Mucosa of stomach (tissue), 1 donor: Measurements from ENCODE around the gene RGS3.

Experiments
- H3K27me3 ChIP-seq: one replicate; pipeline ENCODE4 v1.7.0; 2013; ENCODE audit warnings: mild to moderate bottlenecking, low read length; ENCODE audit not compliant: control insufficient read depth, insufficient read depth
- H3K36me3 ChIP-seq: one replicate; pipeline ENCODE4 v1.7.0; 2013; ENCODE audit warnings: low read length; ENCODE audit not compliant: control insufficient read depth, insufficient read depth
- H3K4me1 ChIP-seq: one replicate; pipeline ENCODE4 v1.7.0; 2013; ENCODE audit warnings: mild to moderate bottlenecking, low read length; ENCODE audit not compliant: control insufficient read depth, insufficient read depth
- H3K4me3 ChIP-seq: one replicate; pipeline ENCODE4 v1.7.0; 2013; ENCODE audit warnings: low read length
- H3K9ac ChIP-seq: one replicate; pipeline ENCODE4 v1.7.0; 2013; ENCODE audit warnings: mild to moderate bottlenecking, low read length, moderate library complexity
- H3K9me3 ChIP-seq: one replicate; pipeline ENCODE4 v1.7.0; 2013; ENCODE audit warnings: mild to moderate bottlenecking, low read length, moderate library complexity; ENCODE audit not compliant: control insufficient read depth
- donor health status: Pancreatic carcinoma.

RGS3 gene

DNA sequence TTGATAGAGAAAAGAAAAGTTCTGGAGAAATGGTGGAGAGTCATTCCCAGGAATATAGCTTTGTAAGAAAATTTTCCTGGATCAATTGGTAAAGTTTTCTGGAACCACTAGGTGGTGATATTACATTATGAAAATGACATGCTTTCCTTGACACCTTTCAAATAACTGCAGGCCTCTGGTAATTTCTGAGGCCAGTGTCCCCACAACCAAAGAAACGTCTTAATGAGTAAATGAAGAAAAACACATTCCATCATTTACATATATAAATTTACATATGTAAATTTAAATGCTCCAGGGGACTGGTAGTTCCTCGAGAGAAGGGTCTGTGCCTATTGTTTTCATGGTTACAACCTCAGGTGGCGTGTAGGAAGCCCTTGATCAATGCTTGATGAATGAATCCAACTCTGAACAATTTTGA, 17.2 kb upstream of the RGS3 start:
- Histone ChIP-seq H3K4me3 (no peak overlapping the region), H3K27me3 (no peaks in the 10 kb centered on the region), H3K4me1 (no peaks in the 10 kb centered on the region), H3K9ac (no peak overlapping the region), H3K36me3 (no peaks in the 10 kb centered on the region), H3K9me3 (no peaks in the 10 kb centered on the region)

DNA sequence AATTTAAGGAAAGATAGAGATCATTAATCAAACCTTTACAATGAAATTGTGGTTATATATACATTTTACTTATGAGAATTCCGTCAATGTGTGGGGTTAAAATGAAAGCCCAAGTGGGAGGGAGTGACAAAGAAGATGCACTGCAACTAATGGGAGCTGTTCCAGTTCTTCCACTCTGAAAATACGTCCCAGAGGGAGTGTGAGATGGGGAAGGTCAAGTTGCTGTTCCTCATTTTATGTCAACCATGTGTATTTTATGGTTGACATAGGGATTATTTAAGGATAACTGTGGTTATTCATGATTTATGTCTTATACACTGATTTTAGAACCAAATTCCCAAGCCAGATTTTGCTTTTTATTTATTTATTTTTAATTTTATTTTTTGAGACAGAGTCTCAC, 14.2 kb upstream of the RGS3 start:
- no peaks in the 10 kb centered on the region for H3K4me1 ChIP-seq
- H3K9me3 ChIP-seq = no peaks in the 10 kb centered on the region
- H3K4me3 ChIP-seq = no peak overlapping the region
- H3K9ac ChIP-seq = no peak overlapping the region
- no peaks in the 10 kb centered on the region for H3K27me3 ChIP-seq
- no peaks in the 10 kb centered on the region for H3K36me3 ChIP-seq

DNA sequence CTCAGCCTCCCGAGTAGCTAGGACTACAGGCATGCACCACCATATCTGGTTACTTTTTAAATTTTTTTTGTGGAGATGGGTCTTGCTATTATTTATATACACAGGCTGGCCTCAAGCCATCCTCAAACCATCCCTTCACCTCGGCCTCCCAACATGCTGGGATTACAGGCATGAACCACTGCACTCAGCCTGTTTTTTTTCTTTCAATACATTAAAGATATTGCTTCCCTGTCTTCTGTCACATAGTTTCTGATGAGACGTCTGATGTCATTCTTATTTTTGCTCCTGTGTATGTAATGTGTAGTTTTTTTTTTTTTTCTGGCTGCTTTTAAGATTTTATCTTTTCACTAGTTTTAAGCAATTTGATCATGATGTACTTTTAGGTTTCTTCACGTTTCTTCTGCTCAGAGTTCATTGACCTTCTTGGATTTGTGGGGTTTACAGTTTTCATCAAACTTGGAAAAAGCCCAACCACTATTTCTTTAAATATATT, 11.4 kb upstream of the RGS3 start:
- Histone ChIP-seq H3K4me1 (peaks cover 15% of the 10 kb centered on the region), H3K4me3 (no peak overlapping the region), H3K36me3 (no peaks in the 10 kb centered on the region), H3K9ac (no peak overlapping the region), H3K27me3 (no peaks in the 10 kb centered on the region), H3K9me3 (no peaks in the 10 kb centered on the region)

DNA sequence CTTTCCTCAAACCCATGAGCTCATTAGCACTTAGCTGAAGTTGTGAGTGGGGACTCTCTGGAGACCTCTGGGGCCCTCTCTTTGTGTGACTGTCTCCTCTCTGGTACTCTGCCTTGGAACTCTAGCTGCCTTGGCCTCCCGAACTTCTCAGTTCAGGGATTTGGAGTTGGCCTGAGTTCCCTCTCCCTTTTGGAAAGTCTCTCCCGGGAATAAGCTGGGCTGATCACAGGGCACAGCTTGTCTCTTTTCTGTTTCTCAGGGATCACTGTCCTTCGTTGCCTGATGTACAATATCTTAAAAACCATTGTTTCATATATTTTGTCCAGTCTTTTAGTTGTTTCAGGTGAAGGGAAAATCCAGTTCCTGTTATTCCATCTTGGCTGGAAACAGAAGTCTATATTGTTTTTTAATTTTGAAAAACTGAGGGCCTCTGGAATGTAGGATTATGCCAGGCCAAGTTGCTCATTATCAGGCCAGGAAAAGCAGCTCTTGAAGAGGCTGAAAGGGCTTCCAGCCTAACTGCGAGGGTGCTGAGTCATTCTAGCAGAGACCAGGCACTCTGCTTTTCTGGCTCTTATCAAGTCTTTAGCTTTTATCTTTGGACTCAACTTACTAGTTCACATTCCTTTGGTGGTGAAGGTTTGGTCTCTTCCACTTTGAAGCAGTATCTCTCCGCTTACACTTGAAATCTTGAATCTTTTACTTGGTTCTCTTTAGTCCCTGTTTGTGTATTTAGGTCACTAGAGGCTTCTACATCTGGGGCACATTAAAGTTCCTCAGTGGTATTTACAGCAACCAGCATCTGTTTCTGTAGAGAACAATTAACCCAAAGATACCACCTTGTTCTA, 8.4 kb upstream of the RGS3 start:
- Histone ChIP-seq H3K27me3 (no peaks in the 10 kb centered on the region), H3K4me3 (no peak overlapping the region), H3K9ac (peak overlapping the region; percentile 11), H3K36me3 (no peaks in the 10 kb centered on the region), H3K9me3 (no peaks in the 10 kb centered on the region), H3K4me1 (peaks cover 15% of the 10 kb centered on the region)

DNA sequence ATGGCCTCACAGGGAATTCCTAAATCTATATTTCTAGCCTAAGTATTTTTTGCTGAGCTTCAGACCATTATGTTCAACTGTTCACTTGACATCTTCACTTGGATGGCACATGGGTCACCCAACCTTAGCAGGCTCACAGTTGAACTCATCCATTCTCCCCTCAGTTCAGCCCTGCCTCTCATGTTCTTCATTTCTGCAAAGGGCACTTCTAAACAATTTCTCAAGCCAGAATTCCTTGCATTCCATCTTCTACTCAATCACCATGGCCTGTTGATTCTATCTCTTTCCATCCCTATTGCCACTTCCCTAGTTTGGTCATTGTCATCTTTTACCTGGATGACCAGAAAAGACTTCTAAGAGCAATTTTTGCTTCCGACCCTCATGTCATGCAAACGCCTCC, 7.3 kb upstream of the RGS3 start:
- H3K4me3 ChIP-seq = no peak overlapping the region
- H3K4me1 ChIP-seq = peaks cover 15% of the 10 kb centered on the region

DNA sequence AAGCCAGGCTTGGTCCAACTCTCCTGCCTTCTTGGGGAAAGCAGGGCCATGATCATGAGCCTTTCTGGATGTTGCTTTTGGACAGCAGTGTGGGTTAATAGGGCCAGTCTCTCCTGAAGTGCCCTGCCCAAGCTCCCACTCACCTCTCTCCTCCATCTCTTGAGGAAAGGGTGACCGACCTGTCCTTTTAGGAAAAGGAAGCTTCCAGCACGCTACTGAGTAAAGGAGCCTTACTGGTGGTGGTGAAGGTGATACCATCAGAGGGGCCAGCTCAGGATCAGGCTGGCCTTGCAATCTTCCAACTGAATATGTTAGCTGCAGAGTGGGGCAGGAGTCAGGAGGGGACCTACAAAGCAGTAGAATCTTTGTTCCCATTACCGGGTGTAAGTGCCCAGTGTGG, 2.2 kb upstream of the RGS3 start:
- H3K9ac ChIP-seq = no peak overlapping the region
- no peaks in the 10 kb centered on the region for H3K27me3 ChIP-seq

More for the DNA sequence above, 7.3 kb upstream of the RGS3 start:
- no peaks in the 10 kb centered on the region for H3K9me3 ChIP-seq
- H3K36me3 ChIP-seq = no peaks in the 10 kb centered on the region
- no peaks in the 10 kb centered on the region for H3K27me3 ChIP-seq
- no peak overlapping the region for H3K9ac ChIP-seq

DNA sequence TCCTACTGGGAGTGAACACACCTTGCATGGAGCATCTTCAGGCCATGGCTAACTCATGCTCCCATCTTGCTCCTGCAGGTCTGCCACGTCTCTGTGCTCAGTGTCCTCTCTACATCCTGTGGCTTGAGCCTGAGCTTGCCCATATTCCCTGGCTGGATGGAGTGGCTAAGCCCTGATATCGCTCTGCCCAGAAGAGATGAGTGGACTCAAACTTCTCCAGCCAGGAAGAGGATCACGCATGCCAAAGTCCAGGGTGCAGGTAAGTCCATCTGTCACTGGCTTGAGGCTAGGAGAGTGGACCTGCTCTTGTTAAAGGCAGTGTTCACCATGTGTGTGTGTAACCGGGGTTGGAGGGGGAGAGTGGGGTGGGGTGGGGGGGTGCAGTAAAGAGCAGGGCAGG, 1.6 kb upstream of the RGS3 start:
- peaks cover 16% of the 10 kb centered on the region for H3K4me1 ChIP-seq
- no peaks in the 10 kb centered on the region for H3K27me3 ChIP-seq
- H3K4me3 ChIP-seq = no peak overlapping the region
- H3K9me3 ChIP-seq = no peaks in the 10 kb centered on the region
- no peaks in the 10 kb centered on the region for H3K36me3 ChIP-seq
- H3K9ac ChIP-seq = no peak overlapping the region

More for the DNA sequence above, 2.2 kb upstream of the RGS3 start:
- no peaks in the 10 kb centered on the region for H3K36me3 ChIP-seq
- H3K4me1 ChIP-seq = peaks cover 16% of the 10 kb centered on the region
- no peaks in the 10 kb centered on the region for H3K9me3 ChIP-seq
- H3K4me3 ChIP-seq = no peak overlapping the region

DNA sequence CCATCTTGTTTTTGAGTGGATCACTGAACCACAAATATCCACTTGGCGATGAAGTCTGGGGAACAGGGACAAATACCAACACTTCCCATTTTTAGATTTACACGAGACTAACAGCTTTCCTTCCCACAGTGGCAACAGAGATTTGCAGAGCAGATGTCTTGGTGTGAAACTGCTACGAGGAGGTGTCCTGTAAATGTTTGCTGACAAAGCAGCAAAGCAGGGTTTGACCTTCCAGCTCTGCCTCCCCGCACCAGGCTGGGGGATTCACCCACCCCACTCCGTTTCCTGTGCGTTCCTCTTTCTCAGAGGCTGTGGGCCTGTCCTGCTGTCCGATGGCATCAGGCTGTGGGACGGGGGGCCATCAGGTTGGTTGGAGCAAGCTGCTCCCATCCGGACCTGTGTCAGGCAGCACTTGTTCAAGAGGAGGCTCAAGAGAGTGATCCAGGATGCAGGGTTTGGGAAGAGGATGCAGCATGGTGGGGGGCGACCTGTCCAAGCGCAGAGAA, 693 bp upstream of the RGS3 start:
- Histone ChIP-seq H3K4me1 (peaks cover 16% of the 10 kb centered on the region), H3K9me3 (no peaks in the 10 kb centered on the region), H3K36me3 (no peaks in the 10 kb centered on the region), H3K27me3 (no peaks in the 10 kb centered on the region), H3K9ac (no peak overlapping the region), H3K4me3 (no peak overlapping the region)

DNA sequence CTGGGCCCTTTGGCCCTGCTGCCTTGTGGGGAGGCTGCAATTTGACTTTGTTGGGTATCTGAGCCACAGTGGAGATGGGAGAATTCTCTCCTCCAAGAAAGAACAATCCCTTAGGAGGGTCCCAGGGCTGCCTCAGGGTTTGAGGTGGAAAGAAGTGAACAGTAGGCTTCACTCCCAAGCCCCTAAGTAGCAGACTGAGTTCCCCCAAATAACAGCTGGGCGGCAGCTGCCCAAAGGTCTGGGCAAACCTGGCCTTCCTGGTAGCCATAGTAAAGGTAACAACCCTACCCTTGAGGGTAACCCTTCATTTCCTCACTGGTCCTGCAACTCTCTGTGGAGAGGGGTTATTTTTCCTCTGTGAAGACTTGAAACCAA, 746 bp downstream of the RGS3 start:
- Histone ChIP-seq H3K9ac (peak overlapping the region; percentile 79), H3K36me3 (no peaks in the 10 kb centered on the region), H3K27me3 (no peaks in the 10 kb centered on the region), H3K4me1 (peaks cover 16% of the 10 kb centered on the region), H3K4me3 (peak overlapping the region; percentile 27), H3K9me3 (no peaks in the 10 kb centered on the region)

DNA sequence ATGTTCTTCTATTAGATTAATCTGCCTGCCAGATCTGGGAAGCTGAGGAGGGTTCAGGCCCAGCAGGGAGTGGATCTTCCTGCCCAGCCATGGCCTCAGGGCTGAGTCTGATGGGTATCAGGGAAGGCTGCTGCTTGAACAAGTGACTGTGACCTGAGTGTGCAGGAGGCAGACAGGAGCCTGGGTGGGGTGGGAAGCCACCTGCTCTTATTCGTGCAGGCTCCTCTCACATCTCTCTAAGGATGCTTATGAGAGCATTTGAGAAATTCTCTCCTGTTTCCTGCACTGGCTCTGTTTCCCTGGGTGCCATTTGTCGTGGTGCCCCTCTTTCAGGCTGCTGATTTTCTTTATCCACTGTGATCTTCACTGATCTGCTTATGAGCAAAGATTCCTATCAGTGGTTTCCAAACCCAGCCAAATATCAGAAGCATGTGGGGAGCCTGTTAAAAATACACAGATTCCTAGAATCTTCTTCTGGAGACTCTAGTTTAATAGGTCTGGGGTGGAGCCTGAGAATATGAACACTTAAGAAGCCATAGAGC, 2.1 kb downstream of the RGS3 start:
- Histone ChIP-seq H3K4me1 (peaks cover 22% of the 10 kb centered on the region), H3K9me3 (no peaks in the 10 kb centered on the region), H3K4me3 (no peak overlapping the region), H3K9ac (no peak overlapping the region), H3K36me3 (no peaks in the 10 kb centered on the region), H3K27me3 (no peaks in the 10 kb centered on the region)

DNA sequence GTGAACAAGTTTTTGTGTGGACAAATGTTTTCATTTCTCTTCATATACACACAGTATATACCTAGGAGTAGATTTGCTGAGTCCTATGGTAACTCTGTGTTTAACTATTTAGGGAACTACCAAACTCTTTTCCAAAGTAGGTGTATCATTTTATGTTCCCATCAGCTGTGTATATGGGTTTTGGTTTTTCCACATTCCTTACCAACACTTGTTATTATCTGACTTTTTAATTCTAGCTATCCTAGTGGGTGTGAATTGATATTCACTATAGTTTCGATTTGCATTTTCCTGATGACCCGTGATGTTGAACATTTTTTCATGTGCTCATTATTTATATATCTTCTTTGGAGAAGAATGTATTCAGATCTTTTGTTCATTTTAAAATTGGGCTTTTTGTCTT, 3.7 kb downstream of the RGS3 start:
- peaks cover 22% of the 10 kb centered on the region for H3K4me1 ChIP-seq
- no peaks in the 10 kb centered on the region for H3K9me3 ChIP-seq
- no peak overlapping the region for H3K9ac ChIP-seq
- no peaks in the 10 kb centered on the region for H3K27me3 ChIP-seq
- no peak overlapping the region for H3K4me3 ChIP-seq
- H3K36me3 ChIP-seq = no peaks in the 10 kb centered on the region

DNA sequence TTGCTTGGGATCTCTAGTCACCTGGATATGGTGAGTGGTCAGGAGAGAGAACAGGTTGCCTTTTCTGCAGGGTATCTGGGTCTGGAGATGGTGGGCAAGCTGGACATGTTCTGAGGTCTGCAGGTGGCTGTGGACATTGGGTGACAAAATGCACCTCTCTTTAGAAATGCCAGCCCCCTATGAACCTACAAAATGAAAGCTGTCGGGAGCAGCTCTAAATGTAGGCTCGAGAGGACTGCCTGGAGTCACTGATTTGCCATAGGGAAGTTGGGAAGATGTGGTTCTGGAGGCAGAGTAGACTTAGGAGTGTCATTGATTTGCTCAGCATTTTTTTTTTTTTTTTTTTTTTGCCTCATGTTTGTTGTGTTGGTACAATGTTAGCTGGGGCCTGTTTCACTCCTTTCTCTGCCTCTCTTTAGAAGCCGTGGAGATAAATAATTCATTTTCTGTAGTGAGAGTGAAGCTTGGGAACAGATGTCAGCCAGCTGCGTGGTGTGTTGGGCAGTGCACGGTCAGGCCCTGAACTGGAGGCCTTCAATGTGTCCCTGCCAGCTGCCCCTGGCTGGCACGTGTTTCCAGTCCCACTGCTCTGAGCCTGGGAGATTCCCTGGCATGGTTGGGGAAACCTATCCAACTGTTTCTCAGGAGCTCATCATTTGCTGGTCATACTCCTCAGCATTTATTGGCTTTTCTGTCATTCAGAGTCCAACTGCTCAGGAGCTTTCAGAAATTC, 5.4 kb downstream of the RGS3 start:
- no peaks in the 10 kb centered on the region for H3K9me3 ChIP-seq
- no peak overlapping the region for H3K4me3 ChIP-seq
- no peak overlapping the region for H3K9ac ChIP-seq

More for the DNA sequence above, 5.4 kb downstream of the RGS3 start:
- H3K4me1 ChIP-seq = peaks cover 16% of the 10 kb centered on the region
- no peaks in the 10 kb centered on the region for H3K36me3 ChIP-seq
- H3K27me3 ChIP-seq = no peaks in the 10 kb centered on the region
